ENCODE data around the gene CFAP58.

Gene CFAP58

GRCh38 chr10:104339469-104340110 lies 14.0 kb upstream of the CFAP58 start:
- ChIA-PET CTCF (interaction anchor here (1.0 to 7.2 kb wide), 6 partner anchors 12 to 54 kb away, joined by 3 to 73 read pairs (median 18); partner anchors contain the start of gene CFAP58), POLR2A (no interaction called here)
- no peak for DNase-seq (ENCODE audit: extremely low spot score)
- TF ChIP-seq, protein P1, sequence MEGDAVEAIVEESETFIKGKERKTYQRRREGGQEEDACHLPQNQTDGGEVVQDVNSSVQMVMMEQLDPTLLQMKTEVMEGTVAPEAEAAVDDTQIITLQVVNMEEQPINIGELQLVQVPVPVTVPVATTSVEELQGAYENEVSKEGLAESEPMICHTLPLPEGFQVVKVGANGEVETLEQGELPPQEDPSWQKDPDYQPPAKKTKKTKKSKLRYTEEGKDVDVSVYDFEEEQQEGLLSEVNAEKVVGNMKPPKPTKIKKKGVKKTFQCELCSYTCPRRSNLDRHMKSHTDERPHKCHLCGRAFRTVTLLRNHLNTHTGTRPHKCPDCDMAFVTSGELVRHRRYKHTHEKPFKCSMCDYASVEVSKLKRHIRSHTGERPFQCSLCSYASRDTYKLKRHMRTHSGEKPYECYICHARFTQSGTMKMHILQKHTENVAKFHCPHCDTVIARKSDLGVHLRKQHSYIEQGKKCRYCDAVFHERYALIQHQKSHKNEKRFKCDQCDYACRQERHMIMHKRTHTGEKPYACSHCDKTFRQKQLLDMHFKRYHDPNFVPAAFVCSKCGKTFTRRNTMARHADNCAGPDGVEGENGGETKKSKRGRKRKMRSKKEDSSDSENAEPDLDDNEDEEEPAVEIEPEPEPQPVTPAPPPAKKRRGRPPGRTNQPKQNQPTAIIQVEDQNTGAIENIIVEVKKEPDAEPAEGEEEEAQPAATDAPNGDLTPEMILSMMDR (IDR thresholded peaks at IDR 0.05; ENCODE audit: control extremely low read depth, extremely low read depth, low read depth, missing control alignments): no peak

GRCh38 chr10:104340111-104340526 lies 13.5 kb upstream of the CFAP58 start:
- TF ChIP-seq, protein P1 (IDR thresholded peaks at IDR 0.05; ENCODE audit: control extremely low read depth, extremely low read depth, low read depth, missing control alignments): no peak
- POLR2A ChIA-PET: no interaction called here
- CTCF ChIA-PET: interaction anchor here (1.6 to 7.2 kb wide), 3 partner anchors 11 to 48 kb away, joined by 4 to 73 read pairs (median 61); partner anchors contain the start of gene CFAP58
- DNase-seq (ENCODE audit: extremely low spot score): no peak

GRCh38 chr10:104340641-104341040 lies 13.0 kb upstream of the CFAP58 start:
- TF ChIP-seq, protein P1 (IDR thresholded peaks at IDR 0.05; ENCODE audit: control extremely low read depth, extremely low read depth, low read depth, missing control alignments): no peak
- DNase-seq (ENCODE audit: extremely low spot score): no peak
- CTCF ChIA-PET: interaction anchor here (1.2 to 3.6 kb wide), 6 partner anchors 11 to 628 kb away, joined by 3 to 32 read pairs (median 4); partner anchors contain the start of gene CFAP58
- POLR2A ChIA-PET: no interaction called here

- ChIA-PET CTCF (interaction anchor here (1.6 to 3.6 kb wide), 3 partner anchors 9 to 52 kb away, joined by 6 to 32 read pairs (median 14); partner anchors contain the start of gene CFAP58), POLR2A (no interaction called here)
- TF ChIP-seq, protein P1 (IDR thresholded peaks at IDR 0.05; ENCODE audit: control extremely low read depth, extremely low read depth, low read depth, missing control alignments): no peak
- no peak for DNase-seq (ENCODE audit: extremely low spot score)
Measured at GRCh38 chr10:104342941-104343411, 10.7 kb upstream of the CFAP58 start.

- POLR2A ChIA-PET: no interaction called here
- TF ChIP-seq, protein P1 (IDR thresholded peaks at IDR 0.05; ENCODE audit: control extremely low read depth, extremely low read depth, low read depth, missing control alignments): no peak
- CTCF ChIA-PET: interaction anchor here (3.5 to 10.4 kb wide), 4 partner anchors 8 to 52 kb away, joined by 14 to 240 read pairs (median 106); partner anchors contain the start of gene CFAP58
- no peak for DNase-seq (ENCODE audit: extremely low spot score)
Measured at GRCh38 chr10:104344219-104344618, 9.4 kb upstream of the CFAP58 start.

DNA sequence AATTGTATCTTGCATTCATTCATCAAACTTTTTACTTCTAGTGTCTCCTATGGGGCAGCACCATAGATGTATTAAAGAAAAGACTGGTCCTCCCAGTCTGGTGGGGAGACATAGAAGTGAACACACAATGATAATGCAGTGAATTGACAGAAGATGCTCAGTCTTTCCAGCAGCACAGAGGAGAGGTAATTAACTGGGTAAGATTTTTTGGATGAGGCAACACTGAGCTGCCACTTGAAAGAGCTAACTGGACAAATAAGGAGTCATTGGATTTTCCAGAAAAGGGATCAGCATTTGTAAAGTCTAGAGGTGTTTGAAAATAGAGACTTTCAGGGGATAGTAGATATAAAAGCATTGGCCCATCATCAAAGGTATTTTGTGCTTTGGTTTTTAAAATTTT lies 8.1 kb upstream of the CFAP58 start:
- CTCF ChIA-PET: interaction anchor here (8.1 to 10.4 kb wide), 2 partner anchors 39 to 53 kb away, joined by 180 to 240 read pairs; no protein-coding TSS in a partner anchor
- TF ChIP-seq, protein P1 (IDR thresholded peaks at IDR 0.05; ENCODE audit: control extremely low read depth, extremely low read depth, low read depth, missing control alignments): no peak
- POLR2A ChIA-PET: no interaction called here
- DNase-seq (ENCODE audit: extremely low spot score): no peak

Data from GM10248 (cell line).